HEK293 (cell line): ENCODE results near the gene TREX2.

Experiments used
- CTCF ChIP-seq: fragments of 450-650 bp; formaldehyde crosslinking; IDR thresholded peaks from 2 replicates; pipeline ENCODE4 v1.5.1; 2016; ENCODE audit warnings: missing biosample characterization, missing genetic modification characterization
- ELK4 ChIP-seq: IDR thresholded peaks from 2 replicates; pipeline ENCODE4 v1.6.1; 2011; ENCODE audit warnings: mild to moderate bottlenecking, low read depth, low read length, borderline replicate concordance
- FEZF1 ChIP-seq: fragments of 450-650 bp; formaldehyde crosslinking; IDR thresholded peaks from 2 replicates; pipeline ENCODE4 v1.5.1; 2016; ENCODE audit warnings: missing biosample characterization, missing genetic modification characterization
- MYNN ChIP-seq: fragments of 450-650 bp; formaldehyde crosslinking; IDR thresholded peaks from 2 replicates; pipeline ENCODE4 v1.5.1; 2016; ENCODE audit warnings: missing biosample characterization, missing genetic modification characterization, borderline replicate concordance
- ZBTB1 ChIP-seq: fragments of 450-650 bp; formaldehyde crosslinking; IDR thresholded peaks from 2 replicates; pipeline ENCODE4 v1.5.1; 2016; ENCODE audit warnings: missing biosample characterization, missing genetic modification characterization
- ZBTB17 ChIP-seq: fragments of 450-650 bp; formaldehyde crosslinking; IDR thresholded peaks from 2 replicates; pipeline ENCODE4 v1.5.1; 2016; ENCODE audit warnings: missing biosample characterization, missing genetic modification characterization
- ZBTB26 ChIP-seq: fragments of 450-650 bp; formaldehyde crosslinking; optimal IDR thresholded peaks from 2 replicates; pipeline ENCODE3; 2016; ENCODE audit warnings: missing biosample characterization, mild to moderate bottlenecking, missing genetic modification characterization
- ZNF10 ChIP-seq: fragments of 450-650 bp; formaldehyde crosslinking; IDR thresholded peaks from 2 replicates; pipeline ENCODE4 v1.5.1; 2017; ENCODE audit warnings: missing biosample characterization, missing genetic modification characterization
- ZNF211 ChIP-seq: fragments of 450-650 bp; formaldehyde crosslinking; IDR thresholded peaks from 2 replicates; pipeline ENCODE4 v1.5.1; 2016; ENCODE audit warnings: low read depth, missing biosample characterization, missing genetic modification characterization
- ZNF423 ChIP-seq: fragments of 450-650 bp; formaldehyde crosslinking; IDR thresholded peaks from 2 replicates; pipeline ENCODE4 v1.5.1; 2016; ENCODE audit warnings: missing biosample characterization, missing genetic modification characterization
- ZNF433 ChIP-seq: fragments of 450-650 bp; formaldehyde crosslinking; IDR thresholded peaks from 2 replicates; pipeline ENCODE4 v1.5.1; 2016; ENCODE audit warnings: missing biosample characterization, missing genetic modification characterization, low read depth
- ZNF585B ChIP-seq: fragments of 450-650 bp; formaldehyde crosslinking; IDR thresholded peaks from 2 replicates; pipeline ENCODE4 v1.5.1; 2016; ENCODE audit warnings: missing biosample characterization, missing genetic modification characterization
- ZNF692 ChIP-seq: fragments of 450-650 bp; formaldehyde crosslinking; IDR thresholded peaks from 2 replicates; pipeline ENCODE4 v1.5.1; 2016; ENCODE audit warnings: missing biosample characterization, missing genetic modification characterization

- TF ChIP-seq MYNN (tag by site-specific recombination) = no peak
- no peak for TF ChIP-seq ZNF433
- no peak for TF ChIP-seq CTCF
- TF ChIP-seq ZBTB26 (tag by site-specific recombination) = no peak
- TF ChIP-seq ELK4 = no peak
- no peak for TF ChIP-seq ZBTB17 (tag by site-specific recombination)
- TF ChIP-seq ZBTB1 (tag by site-specific recombination) = no peak
- no peak for TF ChIP-seq ZNF585B
- TF ChIP-seq ZNF10 (tag by site-specific recombination) = no peak
- TF ChIP-seq ZNF692 (tag by site-specific recombination) = no peak
- no peak for TF ChIP-seq ZNF211 (tag by site-specific recombination)
- TF ChIP-seq ZNF423 (tag by site-specific recombination) = no peak
- TF ChIP-seq FEZF1 (tag by site-specific recombination) = no peak
These were observed 32.0 kb upstream of the TREX2 start for GRCh38 chrX:153477901-153478300.
